BLaER1 (cell line): ENCODE results near the gene SMIM9.
"Not testable (repeated sequence)": the region's sequence is repeated elsewhere in the genome, so short reads cannot be mapped to it uniquely, and the experiment has no call there.

ENCODE experiments used
- H3K27ac ChIP-seq: shearing (Covaris generic); formaldehyde crosslinking; 2 replicates; pipeline ENCODE4 v1.8.1; 2022
- H3K27me3 ChIP-seq: shearing (Covaris generic); formaldehyde crosslinking; 2 replicates; pipeline ENCODE4 v1.8.1; 2022
- H3K36me3 ChIP-seq: shearing (Covaris generic); formaldehyde crosslinking; 2 replicates; pipeline ENCODE4 v1.8.1; 2022
- H3K4me1 ChIP-seq: shearing (Covaris generic); formaldehyde crosslinking; 2 replicates; pipeline ENCODE4 v1.8.1; 2022
- H3K4me2 ChIP-seq: shearing (Covaris generic); formaldehyde crosslinking; 2 replicates; pipeline ENCODE4 v1.8.1; 2022
- H3K4me3 ChIP-seq: shearing (Covaris generic); formaldehyde crosslinking; 2 replicates; pipeline ENCODE4 v1.8.1; 2022
- H3K9ac ChIP-seq: shearing (Covaris generic); formaldehyde crosslinking; 2 replicates; pipeline ENCODE4 v1.8.1; 2022
- H3K9me3 ChIP-seq: shearing (Covaris generic); formaldehyde crosslinking; 2 replicates; pipeline ENCODE4 v1.8.1; 2022
- H4K20me1 ChIP-seq: shearing (Covaris generic); formaldehyde crosslinking; 2 replicates; pipeline ENCODE4 v1.8.1; 2022
- Cebpa-rat ChIP-seq: shearing (Covaris generic); IDR thresholded peaks from 2 replicates; pipeline ENCODE4 v1.8.1; 2022

The SMIM9 gene

DNA sequence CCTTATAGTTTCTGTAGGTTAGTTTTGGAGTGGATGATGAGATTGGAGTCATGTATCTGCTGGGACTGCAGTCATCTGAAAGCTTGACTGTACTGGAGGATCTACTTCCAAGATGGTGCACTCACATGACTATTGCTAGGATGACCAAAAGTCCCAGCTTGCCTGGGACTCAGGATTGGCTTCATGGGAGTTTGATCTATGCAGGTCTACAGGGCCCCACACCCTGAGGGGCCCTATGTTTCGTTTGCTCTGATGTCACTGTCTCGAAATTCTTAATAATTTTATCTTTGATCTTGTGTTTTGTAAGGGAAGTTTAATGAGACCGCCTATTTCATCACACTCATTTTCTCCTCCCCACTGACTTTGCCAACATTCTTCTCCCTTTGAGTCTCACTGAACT, at the start of gene SMIM9:
Gene SMIM9 (minus strand): TSS at position 101 of the 400 bp plus-strand sequence. CDS start 3,806 bp downstream, outside the sequence.
- H3K9me3 ChIP-seq: no peaks in the 10 kb centered on the region
- no peak within 1 kb of the TSS for H3K27ac ChIP-seq
- no peaks in the 10 kb centered on the region for H3K4me1 ChIP-seq
- H3K4me2 ChIP-seq: no peak within 1 kb of the TSS
- H3K27me3 ChIP-seq: peaks cover 71% of the 10 kb centered on the region
- no peaks in the 10 kb centered on the region for H4K20me1 ChIP-seq
- no peak for TF ChIP-seq Cebpa-rat
- H3K9ac ChIP-seq: no peak within 1 kb of the TSS
- H3K4me3 ChIP-seq: no peak within 1 kb of the TSS
- H3K36me3 ChIP-seq: no peaks in the 10 kb centered on the region

DNA sequence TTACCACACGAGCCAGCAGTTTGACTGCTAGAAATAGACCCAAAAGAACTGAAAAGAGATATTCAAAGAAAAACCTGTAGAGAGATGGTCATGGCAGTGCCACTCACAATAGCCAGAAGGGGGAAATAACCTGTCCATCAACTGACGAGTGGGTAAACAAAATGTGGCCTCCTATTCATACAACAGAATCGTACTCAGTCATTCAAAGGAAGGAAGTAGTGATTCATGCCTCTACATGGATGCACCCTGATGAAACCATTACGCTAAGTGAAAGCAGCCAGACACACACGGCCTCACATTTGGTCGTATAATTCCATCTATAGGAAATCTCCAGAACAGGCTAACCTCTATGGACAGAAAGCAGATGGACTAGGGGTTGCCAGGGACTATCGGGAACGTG, 49.6 kb upstream of the SMIM9 start:
- H3K27ac ChIP-seq, H3K4me3 ChIP-seq, H3K36me3 ChIP-seq, H4K20me1 ChIP-seq, H3K9ac ChIP-seq, H3K9me3 ChIP-seq, H3K4me1 ChIP-seq, H3K4me2 ChIP-seq, H3K27me3 ChIP-seq: not testable (repeated sequence)

DNA sequence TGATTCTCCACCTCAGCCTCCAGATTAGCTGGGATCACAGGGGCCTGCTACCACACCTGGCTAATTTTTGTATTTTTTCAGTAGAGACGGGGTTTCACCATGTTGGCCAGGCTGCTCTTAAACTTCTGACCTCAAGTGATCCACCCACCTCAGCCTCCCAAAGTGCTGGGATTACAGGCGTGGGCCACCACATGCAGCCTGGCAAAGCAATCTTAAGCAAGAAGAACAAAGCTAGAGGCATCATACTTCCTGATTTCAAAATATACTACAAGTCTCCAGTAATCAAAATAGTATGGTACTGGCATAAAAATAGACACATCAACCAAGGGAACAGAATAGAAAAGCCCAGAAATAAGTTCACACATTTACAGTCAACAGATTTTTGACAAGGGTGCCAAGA, 38.9 kb upstream of the SMIM9 start:
- peaks cover 9% of the 10 kb centered on the region for H3K9me3 ChIP-seq
- H4K20me1 ChIP-seq: no peaks in the 10 kb centered on the region
- TF ChIP-seq Cebpa-rat: no peak
- H3K36me3 ChIP-seq: no peaks in the 10 kb centered on the region
- no peak overlapping the region for H3K4me3 ChIP-seq
- 0 out of 2 replicates have a peak, but pooled peaks cover 5% of the 10 kb centered on the region for H3K27me3 ChIP-seq
- no peak overlapping the region for H3K9ac ChIP-seq
- no peak overlapping the region for H3K27ac ChIP-seq
- H3K4me1 ChIP-seq: no peaks in the 10 kb centered on the region
- no peak overlapping the region for H3K4me2 ChIP-seq

DNA sequence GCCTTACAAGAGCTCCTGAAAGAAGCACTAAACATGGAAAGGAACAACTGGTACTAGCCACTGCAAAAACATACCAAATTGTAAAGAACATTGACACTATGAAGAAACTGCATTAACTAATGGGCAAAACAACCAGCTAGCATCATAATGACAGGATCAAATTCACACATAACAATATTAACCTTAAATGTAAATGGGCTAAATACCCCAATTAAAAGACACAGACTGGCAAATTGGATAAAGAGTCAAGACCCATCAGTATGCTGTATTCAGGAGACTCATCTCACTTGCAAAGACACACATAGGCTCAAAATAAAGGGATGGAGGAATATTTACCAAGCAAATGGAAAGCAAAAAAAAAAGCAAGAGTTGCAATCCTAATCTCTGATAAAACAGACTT, 34.1 kb upstream of the SMIM9 start:
- H3K4me3 ChIP-seq, H3K36me3 ChIP-seq, H3K4me2 ChIP-seq, H4K20me1 ChIP-seq, H3K27ac ChIP-seq, H3K9ac ChIP-seq, H3K4me1 ChIP-seq: not testable (repeated sequence)
- H3K27me3 ChIP-seq: peaks cover 11% of the 10 kb centered on the region
- peaks cover 25% of the 10 kb centered on the region for H3K9me3 ChIP-seq

DNA sequence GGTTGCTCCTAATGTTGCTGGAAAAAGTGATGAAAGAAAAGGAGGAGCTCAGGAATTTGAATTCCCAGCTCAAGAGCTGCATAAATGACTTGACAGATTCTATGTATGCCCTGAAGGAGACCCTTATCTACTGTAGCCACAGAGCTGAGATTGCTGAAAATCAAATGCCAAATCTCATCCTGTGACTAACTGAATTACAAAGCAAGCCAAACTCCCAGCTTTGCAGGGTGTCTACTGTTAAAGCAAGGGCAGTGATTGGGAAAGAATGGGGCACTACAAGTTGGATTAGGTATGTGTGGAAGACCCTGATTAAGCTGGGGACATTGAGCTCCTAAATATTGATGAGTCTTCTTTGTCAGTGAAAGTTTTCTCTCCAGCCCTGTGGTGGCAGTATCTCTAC, 20.8 kb upstream of the SMIM9 start:
- no peak for TF ChIP-seq Cebpa-rat
- no peaks in the 10 kb centered on the region for H4K20me1 ChIP-seq
- H3K4me3 ChIP-seq: no peak overlapping the region
- H3K4me1 ChIP-seq: no peaks in the 10 kb centered on the region
- H3K27ac ChIP-seq: no peak overlapping the region
- H3K4me2 ChIP-seq: no peak overlapping the region
- no peak overlapping the region for H3K9ac ChIP-seq
- peaks cover 29% of the 10 kb centered on the region for H3K27me3 ChIP-seq
- peaks cover 10% of the 10 kb centered on the region for H3K9me3 ChIP-seq
- no peaks in the 10 kb centered on the region for H3K36me3 ChIP-seq

DNA sequence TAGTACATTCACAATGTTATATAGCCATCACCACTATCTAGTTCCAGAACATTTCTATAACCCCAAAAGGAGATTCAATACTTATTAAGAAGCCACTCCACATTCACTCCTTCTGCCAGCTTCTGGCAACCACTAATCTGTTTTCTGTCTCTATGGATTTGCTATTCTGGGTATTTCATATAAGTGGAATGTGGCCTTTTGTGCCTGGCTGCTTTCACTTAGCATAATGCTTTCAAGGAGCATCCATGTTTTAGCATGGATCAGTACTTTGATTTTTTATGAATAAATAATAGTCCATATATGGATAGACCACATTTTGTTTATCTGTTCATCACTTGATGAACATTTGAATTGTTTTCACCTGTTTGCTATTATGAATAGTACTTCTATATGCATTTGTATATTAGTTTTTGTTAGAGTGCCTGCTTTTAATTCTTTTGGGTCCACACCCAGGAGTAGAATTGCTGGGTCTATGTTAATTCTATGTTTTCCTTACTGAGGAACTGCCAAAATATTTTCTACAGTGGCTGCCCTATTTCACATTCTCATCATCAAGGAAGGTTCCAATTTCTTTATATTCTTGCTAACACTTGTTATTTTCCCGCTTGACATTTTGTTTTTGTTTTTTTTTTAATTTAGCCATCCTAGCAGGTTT, 16.6 kb upstream of the SMIM9 start:
- no peak for TF ChIP-seq Cebpa-rat
- no peak overlapping the region for H3K27ac ChIP-seq
- no peak overlapping the region for H3K9ac ChIP-seq
- H3K4me1 ChIP-seq: no peaks in the 10 kb centered on the region
- no peaks in the 10 kb centered on the region for H3K36me3 ChIP-seq
- H4K20me1 ChIP-seq: no peaks in the 10 kb centered on the region
- H3K9me3 ChIP-seq: peaks cover 23% of the 10 kb centered on the region
- H3K4me3 ChIP-seq: no peak overlapping the region
- no peak overlapping the region for H3K4me2 ChIP-seq
- peaks cover 24% of the 10 kb centered on the region for H3K27me3 ChIP-seq

DNA sequence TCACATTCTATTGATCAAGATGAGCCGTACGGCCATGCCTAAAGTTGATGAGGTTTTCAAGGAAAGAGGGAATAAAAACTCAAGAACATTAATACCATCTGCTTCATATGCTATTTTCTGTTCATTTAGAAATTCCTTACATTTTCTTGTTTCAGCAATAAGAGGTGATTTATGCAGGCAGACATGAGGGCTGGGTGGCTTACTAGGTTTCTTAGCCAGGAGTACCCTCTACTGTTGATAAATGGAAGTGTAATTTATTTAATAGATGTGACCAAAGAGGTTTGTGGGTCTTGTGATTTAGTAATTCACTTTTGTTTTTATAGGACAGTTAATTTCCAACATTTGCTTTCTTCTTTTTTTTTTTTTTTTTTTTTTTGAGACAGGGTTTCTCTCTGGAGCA, 6.4 kb upstream of the SMIM9 start:
- TF ChIP-seq Cebpa-rat: no peak
- H3K4me1 ChIP-seq: no peaks in the 10 kb centered on the region
- no peak overlapping the region for H3K4me3 ChIP-seq
- H3K9ac ChIP-seq: no peak overlapping the region
- no peaks in the 10 kb centered on the region for H4K20me1 ChIP-seq
- H3K4me2 ChIP-seq: no peak overlapping the region
- no peaks in the 10 kb centered on the region for H3K36me3 ChIP-seq
- H3K27me3 ChIP-seq: peaks cover 20% of the 10 kb centered on the region
- H3K9me3 ChIP-seq: no peaks in the 10 kb centered on the region
- H3K27ac ChIP-seq: no peak overlapping the region

DNA sequence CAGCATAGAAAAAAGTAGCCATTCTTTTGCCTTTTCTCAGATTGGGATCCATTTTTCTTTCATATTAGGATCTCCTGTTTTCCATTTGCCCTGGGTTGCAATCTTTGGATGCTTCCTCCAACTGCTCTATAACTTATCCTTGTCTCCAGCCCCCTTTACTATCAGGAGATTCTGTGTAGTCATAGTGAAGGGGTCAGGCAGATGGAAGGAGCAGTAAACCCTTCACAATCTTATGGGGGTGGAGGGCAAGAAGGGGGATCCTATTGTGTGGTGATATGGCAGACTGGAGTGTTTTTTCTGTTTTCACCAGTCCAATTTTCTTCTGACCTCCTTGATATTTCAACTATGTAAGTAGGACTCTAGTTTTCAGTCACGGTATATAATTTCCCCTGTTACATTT, 1.7 kb upstream of the SMIM9 start:
- Histone ChIP-seq H3K9ac (no peak overlapping the region), H4K20me1 (no peaks in the 10 kb centered on the region), H3K4me2 (no peak overlapping the region), H3K9me3 (no peaks in the 10 kb centered on the region), H3K4me3 (no peak overlapping the region), H3K36me3 (no peaks in the 10 kb centered on the region), H3K27ac (no peak overlapping the region), H3K4me1 (no peaks in the 10 kb centered on the region), H3K27me3 (peaks cover 56% of the 10 kb centered on the region)
- no peak for TF ChIP-seq Cebpa-rat

DNA sequence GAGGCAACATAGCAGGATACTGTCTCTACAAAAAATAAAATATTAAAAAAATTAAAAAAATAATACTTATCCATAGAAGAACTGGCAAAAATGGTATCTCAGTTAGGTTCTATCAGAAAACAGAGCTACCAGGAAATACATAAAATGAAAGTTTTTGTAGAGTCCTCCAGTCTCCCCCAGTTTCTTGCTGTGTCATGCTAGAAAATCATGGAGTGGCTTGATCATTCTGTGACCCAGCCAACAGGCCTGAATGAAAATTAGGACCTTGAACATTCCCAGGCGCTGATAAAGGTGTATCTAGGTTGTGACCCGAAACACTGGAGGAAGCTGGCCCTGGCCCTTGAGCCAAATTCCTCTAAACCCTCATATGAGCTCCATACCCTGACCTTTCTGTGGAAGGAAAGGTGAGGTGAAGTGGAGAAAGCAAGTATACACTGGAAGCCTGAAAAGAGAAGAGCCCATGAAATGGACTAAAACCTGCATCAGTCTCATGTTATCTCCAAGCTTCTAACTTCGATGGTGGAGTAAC, 652 bp downstream of the SMIM9 start:
- Histone ChIP-seq H4K20me1 (no peaks in the 10 kb centered on the region), H3K4me3 (no peak overlapping the region), H3K36me3 (no peaks in the 10 kb centered on the region), H3K4me1 (no peaks in the 10 kb centered on the region), H3K4me2 (no peak overlapping the region), H3K27ac (no peak overlapping the region), H3K27me3 (peaks cover 76% of the 10 kb centered on the region), H3K9me3 (no peaks in the 10 kb centered on the region), H3K9ac (no peak overlapping the region)
- no peak for TF ChIP-seq Cebpa-rat

DNA sequence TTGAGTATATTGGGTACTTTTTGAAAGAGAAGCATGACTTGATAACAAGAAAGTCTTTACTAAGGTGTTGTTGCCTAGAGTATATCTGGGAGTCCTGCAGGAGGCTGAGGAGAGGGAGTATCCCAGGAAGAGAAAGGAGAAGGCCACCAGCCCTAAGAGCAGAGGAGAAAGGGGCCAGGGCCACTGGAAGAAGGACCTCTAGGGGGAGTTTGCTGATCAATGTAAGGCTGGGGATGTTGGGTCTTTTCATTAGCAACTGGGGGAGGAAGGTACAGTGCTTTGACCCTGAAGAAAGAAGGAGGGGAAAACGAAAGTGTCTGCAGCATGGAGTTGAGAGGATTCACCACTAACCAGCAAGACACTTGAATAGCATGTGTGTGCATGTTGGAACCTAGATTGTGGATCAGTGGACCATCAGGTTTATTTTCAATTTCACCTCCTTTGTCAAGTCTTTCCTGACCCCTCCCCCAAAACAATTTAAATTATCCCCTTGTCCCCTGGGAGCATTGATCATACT, 4.5 kb downstream of the SMIM9 start:
- peaks cover 9% of the 10 kb centered on the region for H3K4me1 ChIP-seq
- no peaks in the 10 kb centered on the region for H3K9me3 ChIP-seq
- no peak overlapping the region for H3K9ac ChIP-seq
- no peak overlapping the region for H3K4me3 ChIP-seq
- H3K27me3 ChIP-seq: peaks cover 74% of the 10 kb centered on the region
- no peaks in the 10 kb centered on the region for H3K36me3 ChIP-seq
- no peaks in the 10 kb centered on the region for H4K20me1 ChIP-seq
- H3K4me2 ChIP-seq: no peak overlapping the region
- no peak overlapping the region for H3K27ac ChIP-seq
- no peak for TF ChIP-seq Cebpa-rat

DNA sequence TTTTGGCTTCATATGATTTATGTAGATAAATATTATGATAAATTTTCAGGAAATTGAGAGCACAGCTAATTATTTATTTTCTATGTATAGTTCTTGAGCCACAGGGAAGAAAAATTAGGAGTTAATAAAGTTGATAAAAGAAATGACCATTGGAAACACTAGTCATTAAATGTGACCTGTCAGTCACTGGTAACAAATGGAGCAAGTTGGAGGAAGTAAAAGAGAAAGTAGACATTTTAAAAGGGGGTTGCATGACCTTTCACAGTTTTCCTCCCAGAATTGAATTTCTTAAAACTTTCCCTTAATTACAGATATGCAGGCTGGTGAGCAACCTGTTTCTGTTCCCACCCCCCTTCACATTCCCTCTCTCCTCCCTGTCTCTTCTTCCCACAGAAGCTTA, 5.3 kb downstream of the SMIM9 start:
- Histone ChIP-seq H4K20me1 (no peaks in the 10 kb centered on the region), H3K4me1 (peaks cover 9% of the 10 kb centered on the region), H3K9me3 (no peaks in the 10 kb centered on the region), H3K4me2 (no peak overlapping the region), H3K36me3 (no peaks in the 10 kb centered on the region), H3K4me3 (no peak overlapping the region), H3K27me3 (peaks cover 69% of the 10 kb centered on the region), H3K27ac (no peak overlapping the region), H3K9ac (no peak overlapping the region)
- TF ChIP-seq Cebpa-rat: no peak
